Lung (tissue), 12 donors: ENCODE results near the gene ST6GALNAC5. TPM values are rescaled to one million over a fixed set of nuclear protein-coding genes. Genes with fewer than 3 reads are reported as not detected.

ENCODE experiments used
- ATAC-seq: fragments of 200-7000 bp; cut with Tn5 transposase; one replicate; pipeline ENCODE4 v1.9.1; 2020; ENCODE audit warnings: moderate number of reproducible peaks; ENCODE audit not compliant: insufficient read depth, low FRiP score
- DNase-seq, 3 donors: peaks; one replicate each; pipeline ENCODE4 v3.0.0-alpha.2; 2013 to 2017
- H3K27ac ChIP-seq, 2 donors: one replicate each; pipeline ENCODE4 v1.5.1; 2013; ENCODE audit warnings: mild to moderate bottlenecking in 2 of 2, moderate library complexity in 2 of 2, control low read depth in 1 of 2, inconsistent platforms in 1 of 2, low read depth in 1 of 2, low read length in 1 of 2
- H3K27me3 ChIP-seq, 3 donors: one replicate each; pipeline ENCODE4 v1.5.1; 2013; ENCODE audit warnings: low read length in 2 of 3; ENCODE audit not compliant: control insufficient read depth in 3 of 3, insufficient read depth in 3 of 3
- H3K36me3 ChIP-seq, 4 donors: one replicate each; pipeline ENCODE4 v1.5.1; 2013; ENCODE audit warnings: low read length in 4 of 4, mild to moderate bottlenecking in 1 of 4, moderate library complexity in 1 of 4; ENCODE audit not compliant: control insufficient read depth in 4 of 4, insufficient read depth in 4 of 4
- H3K4me1 ChIP-seq, 5 donors: one replicate each; pipeline ENCODE4 v1.5.1; 2013; ENCODE audit warnings: low read length in 5 of 5, mild to moderate bottlenecking in 2 of 5, moderate library complexity in 1 of 5; ENCODE audit not compliant: control insufficient read depth in 5 of 5, insufficient read depth in 5 of 5
- H3K4me3 ChIP-seq: one replicate; pipeline ENCODE4 v1.5.1; 2013; ENCODE audit warnings: mild to moderate bottlenecking, control low read depth, moderate library complexity
- H3K9ac ChIP-seq, 2 donors: one replicate each; pipeline ENCODE4 v1.5.1; 2013; ENCODE audit warnings: low read length in 2 of 2, control low read depth in 1 of 2; ENCODE audit not compliant: insufficient read depth in 1 of 2
- H3K9me3 ChIP-seq, 4 donors: one replicate each; pipeline ENCODE4 v1.5.1; 2013; ENCODE audit warnings: low read length in 3 of 4, mild to moderate bottlenecking in 1 of 4, moderate library complexity in 1 of 4; ENCODE audit not compliant: control insufficient read depth in 4 of 4, insufficient read depth in 3 of 4
- CTCF ChIP-seq: IDR thresholded peaks from 2 replicates; pipeline ENCODE4 v1.5.1; 2012; ENCODE audit warnings: mild to moderate bottlenecking; ENCODE audit errors: control extremely low read depth, extremely low read depth
- WGBS, 2 donors: extraction: QIAGEN DNeasy Blood & Tissue Kit; methylation state at CpG; one replicate each; pipeline ENCODE4 v1.1.7; 2013; 5-methylcytosine and 5-hydroxymethylcytosine counted together
- polyA plus RNA-seq, 2 donors: library from polyadenylated mRNA; stranded (reverse); fragments of 200-250 nt; gene quantifications; one replicate each; pipeline ENCODE4 v1.2.1, GENCODE V29; 2013
- total RNA-seq, 2 donors: library from RNA; depleted of rRNA in 1 of 2; stranded (reverse); fragments of >200 nt in 1 of 2; gene quantifications; one replicate each; pipeline ENCODE4 v1.2.1, GENCODE V29; 2014 to 2021
- donor health status: control.
- donor health status: control.
- donor health status: Bipolar disorder and iron deficiency.
- donor health status: healthy.
- donor health status: DM: yes; HTN: yes; CAD: no.

ST6GALNAC5 gene
- total and polyA plus RNA-seq, 4 donors = 3.6 to 45.8 (median 15.9) TPM

- WGBS, 2 donors = 67 to 93% methylated on average over 4 of the region's 4 CpGs
- H3K36me3 ChIP-seq = peaks cover 0 to 1% (median 0%) of the 10 kb centered on the region in 4 donors
- no peak overlapping the region for H3K4me3 ChIP-seq
- H3K4me1 ChIP-seq = no peaks in the 10 kb centered on the region
- no peaks in the 10 kb centered on the region for H3K27me3 ChIP-seq
- no peak overlapping the region for H3K9ac ChIP-seq
- H3K27ac ChIP-seq = no peak overlapping the region
- no peak for DNase-seq
- H3K9me3 ChIP-seq = peaks cover 0 to 2% (median 0%) of the 10 kb centered on the region in 4 donors
- no peak for ATAC-seq
- TF ChIP-seq CTCF = no peak
Observed at GRCh38 chr1:77081834-77082233, 214.6 kb downstream of the ST6GALNAC5 start.

- ATAC-seq = no peak
- no peak for DNase-seq
- H3K4me1 ChIP-seq = no peaks in the 10 kb centered on the region
- H3K9ac ChIP-seq = no peak overlapping the region
- no peak overlapping the region for H3K27ac ChIP-seq
- H3K9me3 ChIP-seq = peaks cover 0 to 2% (median 0%) of the 10 kb centered on the region in 4 donors
- 81 to 84% methylated on average over 2 of the region's 2 CpGs for WGBS, 2 donors
- peaks cover 0 to 1% (median 0%) of the 10 kb centered on the region in 4 donors for H3K36me3 ChIP-seq
- H3K27me3 ChIP-seq = no peaks in the 10 kb centered on the region
- no peak overlapping the region for H3K4me3 ChIP-seq
- no peak for TF ChIP-seq CTCF
Observed at GRCh38 chr1:77084457-77084856, 217.2 kb downstream of the ST6GALNAC5 start.

GRCh38 chr1:77085109-77085508 lies 217.8 kb downstream of the ST6GALNAC5 start:
- Histone ChIP-seq H3K4me3 (no peak overlapping the region), H3K36me3 (peaks cover 0 to 1% (median 0%) of the 10 kb centered on the region in 4 donors), H3K9ac (no peak overlapping the region), H3K4me1 (no peaks in the 10 kb centered on the region), H3K27ac (no peak overlapping the region), H3K27me3 (no peaks in the 10 kb centered on the region), H3K9me3 (peaks cover 0 to 2% (median 0%) of the 10 kb centered on the region in 4 donors)
- ATAC-seq = no peak
- no peak for DNase-seq
- no peak for TF ChIP-seq CTCF
- 92 to 98% methylated on average over 1 of the region's 1 CpG for WGBS, 2 donors

DNA sequence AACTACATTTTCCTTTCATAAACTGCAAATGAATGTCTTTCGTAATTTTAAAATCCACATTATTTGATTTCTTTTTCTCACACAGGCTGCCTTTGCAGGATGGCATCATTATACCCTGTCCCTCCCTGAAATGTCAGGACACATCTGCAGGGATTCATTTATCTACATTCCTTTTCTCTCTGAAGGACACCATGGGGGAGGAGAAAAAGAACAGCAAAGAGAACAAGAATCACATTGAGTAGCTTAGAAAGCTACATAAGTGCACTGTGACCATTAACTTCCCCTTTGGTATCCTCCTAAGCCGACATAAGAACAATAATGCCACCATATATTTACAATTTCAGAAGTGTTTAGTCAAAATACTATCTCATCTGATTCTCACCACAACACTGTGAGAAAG lies 222.5 kb downstream of the ST6GALNAC5 start:
- Histone ChIP-seq H3K4me1 (no peaks in the 10 kb centered on the region), H3K27me3 (no peaks in the 10 kb centered on the region), H3K27ac (no peak overlapping the region), H3K9me3 (no peaks in the 10 kb centered on the region), H3K4me3 (no peak overlapping the region), H3K9ac (no peak overlapping the region), H3K36me3 (no peaks in the 10 kb centered on the region)
- no peak for ATAC-seq
- WGBS, 2 donors = 48 to 58% methylated on average over 2 of the region's 2 CpGs
- DNase-seq = no peak
- no peak for TF ChIP-seq CTCF
